AG04449 (cell line): ENCODE results near the gene PLA2G2C.

Source experiments
- CTCF ChIA-PET: fragments of 350-600 bp; formaldehyde crosslinking; extraction: SDS; loops from one replicate; lab custom pipeline; 2021; ENCODE audit warnings: antibody characterized with exemption; lab: Yijun Ruan, JAX
- POLR2A ChIA-PET: fragments of 400-600, 350-600 bp; formaldehyde crosslinking; extraction: SDS; loops from one replicate; lab custom pipeline; 2020; ENCODE audit warnings: antibody characterized with exemption, inconsistent platforms; lab: Yijun Ruan, JAX
- DNase-seq: peaks from one replicate; pipeline ENCODE4 v3.0.0-alpha.2; 2010; ENCODE audit warnings: low read depth, low spot score
- H3K4me3 ChIP-seq: 2 replicates; pipeline ENCODE4 v1.5.1; 2011; ENCODE audit warnings: low read depth, mild to moderate bottlenecking, control low read depth, low read length
- CTCF ChIP-seq: IDR thresholded peaks from one replicate; pipeline ENCODE4 v1.5.1; 2011; ENCODE audit warnings: mild to moderate bottlenecking, moderate library complexity, low read length, control low read depth, inconsistent platforms; ENCODE audit not compliant: insufficient read depth; ENCODE audit errors: missing control alignments

The PLA2G2C gene

DNA sequence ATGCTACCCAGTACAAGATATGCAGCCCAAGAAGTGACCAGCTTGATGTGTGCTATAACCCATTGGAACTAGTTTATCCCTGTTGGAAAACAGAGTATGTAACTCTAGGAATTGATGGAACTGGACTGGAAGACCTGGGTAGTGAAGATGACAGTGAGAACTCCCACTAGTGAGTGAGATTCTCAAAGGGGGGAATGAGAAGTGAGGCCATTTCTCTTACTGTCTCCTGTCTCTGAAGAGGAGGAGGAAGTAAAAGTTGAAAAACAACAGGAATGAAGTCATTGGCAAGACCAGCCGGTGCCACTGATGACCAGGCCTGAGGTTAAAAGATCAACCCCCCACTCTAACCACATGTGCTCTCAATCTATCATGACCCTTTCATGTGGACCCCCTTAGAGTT is 26.3 kb downstream of the PLA2G2C start:
- TF ChIP-seq CTCF: no peak
- H3K4me3 ChIP-seq: no peak overlapping the region
- POLR2A ChIA-PET: no interaction called here
- CTCF ChIA-PET: interaction anchor here (0.8 kb wide), 1 partner anchor 242 kb away, joined by 4 read pairs; no protein-coding TSS in a partner anchor
- DNase-seq: no peak

GRCh38 chr1:20158358-20159070 is 27.8 kb downstream of the PLA2G2C start:
- TF ChIP-seq CTCF: no peak
- ChIA-PET CTCF (interaction anchor here (1.2 kb wide), 2 partner anchors 9 to 36 kb away, joined by 3 to 4 read pairs; no protein-coding TSS in a partner anchor), POLR2A (no interaction called here)
- H3K4me3 ChIP-seq: no peak overlapping the region
- DNase-seq: no peak

DNA sequence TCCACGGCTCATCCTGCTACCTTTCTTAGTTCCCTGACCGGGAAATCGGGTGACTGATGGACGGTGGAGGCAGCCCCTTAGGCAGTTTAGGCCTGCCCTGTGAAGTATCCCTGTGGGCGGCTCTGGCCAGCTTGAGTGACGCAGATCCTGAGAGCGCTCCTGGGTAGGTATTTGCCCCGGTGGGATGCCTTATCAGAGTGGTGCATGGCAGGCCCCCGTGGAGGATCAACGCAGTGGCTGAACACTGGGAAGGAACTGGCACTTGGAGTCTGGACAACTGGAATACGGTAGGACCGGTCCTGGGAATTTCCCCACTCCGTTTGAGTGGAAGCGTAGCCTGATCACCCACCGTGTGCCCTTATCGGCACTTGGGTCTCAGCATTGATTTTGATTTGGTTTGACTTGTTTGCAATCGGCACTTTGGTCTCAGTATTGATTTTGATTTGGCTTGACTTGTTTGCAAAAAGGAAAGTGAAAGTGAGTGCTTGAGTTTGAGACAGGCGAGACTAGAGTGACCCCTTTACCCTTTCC is 32.0 kb downstream of the PLA2G2C start:
- no peak overlapping the region for H3K4me3 ChIP-seq
- no peak for DNase-seq
- ChIA-PET CTCF (interaction anchor here (1.2 to 5.7 kb wide), 8 partner anchors 25 to 493 kb away, joined by 3 to 137 read pairs (median 32); no protein-coding TSS in a partner anchor), POLR2A (no interaction called here)
- TF ChIP-seq CTCF: no peak

DNA sequence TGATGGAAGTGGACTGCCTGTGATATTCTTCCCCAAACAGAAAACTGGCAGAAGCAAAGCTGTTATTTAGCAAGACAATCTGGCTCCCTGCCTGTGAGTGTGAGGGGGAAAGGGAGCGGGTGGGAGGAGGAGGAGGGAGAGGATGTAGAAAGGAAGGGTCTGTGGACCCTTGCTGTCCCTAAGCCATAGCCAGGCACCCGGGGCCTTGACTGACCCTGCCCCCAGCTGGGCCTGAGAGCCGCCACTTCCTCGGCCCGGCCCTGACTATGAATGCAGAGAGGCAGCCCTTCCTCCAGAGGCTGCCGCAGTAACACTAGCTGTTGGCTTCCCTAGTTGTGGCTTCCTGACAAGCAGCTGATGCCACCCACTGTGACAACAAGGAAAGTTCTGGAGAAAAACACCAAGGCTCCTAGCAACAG is 33.3 kb downstream of the PLA2G2C start:
- no peak for TF ChIP-seq CTCF
- DNase-seq: no peak
- H3K4me3 ChIP-seq: no peak overlapping the region
- CTCF ChIA-PET: interaction anchor here (0.6 to 5.7 kb wide), 35 partner anchors 10 to 492 kb away, joined by 3 to 137 read pairs (median 7); partner anchors contain the start of genes OTUD3 and PLA2G2A
- POLR2A ChIA-PET: no interaction called here

- DNase-seq: no peak
- H3K4me3 ChIP-seq: no peak overlapping the region
- TF ChIP-seq CTCF: no peak
- CTCF ChIA-PET: interaction anchor here (0.6 to 5.7 kb wide), 44 partner anchors 10 to 492 kb away, joined by 3 to 137 read pairs (median 5); partner anchors contain the start of genes OTUD3 and PLA2G2A
- POLR2A ChIA-PET: no interaction called here
Observed at GRCh38 chr1:20152599-20152930, 33.8 kb downstream of the PLA2G2C start.

GRCh38 chr1:20151906-20152598 is 34.3 kb downstream of the PLA2G2C start:
- peak; percentile 94 for TF ChIP-seq CTCF
- no peak for DNase-seq
- POLR2A ChIA-PET: interaction anchor here (1.3 kb wide), 1 partner anchor 177 kb away, joined by 3 read pairs; no protein-coding TSS in a partner anchor
- CTCF ChIA-PET: interaction anchor here (0.7 to 5.7 kb wide), 46 partner anchors 9 to 491 kb away, joined by 3 to 137 read pairs (median 5); partner anchors contain the start of genes OTUD3 and PLA2G2A
- peak overlapping the region; percentile 52 for H3K4me3 ChIP-seq
